Hematopoietic multipotent progenitor cell (in vitro differentiated cells): ENCODE results near the gene DEFB121. TPM values are rescaled to one million over a fixed set of nuclear protein-coding genes. Genes with fewer than 3 reads are reported as not detected.
"Not testable (repeated sequence)": the region's sequence is repeated elsewhere in the genome, so short reads cannot be mapped to it uniquely, and the experiment has no call there.

Experiments used
- DNase-seq, 3 donors: peaks; one replicate each; pipeline ENCODE4 v3.0.0-alpha.2; 2011 to 2015; ENCODE audit warnings: low read depth in 2 of 3, low spot score in 2 of 3
- small RNA-seq: library from RNA; depleted of rRNA; stranded (forward); fragments of <200 nt; gene quantifications from one replicate; pipeline ENCODE3, GENCODE V24; 2012
- total RNA-seq: library from RNA; depleted of rRNA; stranded (reverse); fragments of >200 nt; gene quantifications from one replicate; pipeline ENCODE4 v1.2.3, GENCODE V29; 2012

The DEFB121 gene
- total RNA-seq, 1 donor = not detected

- DNase-seq = not testable (repeated sequence)
These were observed 41.7 kb downstream of the DEFB121 start for GRCh38 chr20:31364272-31364671.

DNA sequence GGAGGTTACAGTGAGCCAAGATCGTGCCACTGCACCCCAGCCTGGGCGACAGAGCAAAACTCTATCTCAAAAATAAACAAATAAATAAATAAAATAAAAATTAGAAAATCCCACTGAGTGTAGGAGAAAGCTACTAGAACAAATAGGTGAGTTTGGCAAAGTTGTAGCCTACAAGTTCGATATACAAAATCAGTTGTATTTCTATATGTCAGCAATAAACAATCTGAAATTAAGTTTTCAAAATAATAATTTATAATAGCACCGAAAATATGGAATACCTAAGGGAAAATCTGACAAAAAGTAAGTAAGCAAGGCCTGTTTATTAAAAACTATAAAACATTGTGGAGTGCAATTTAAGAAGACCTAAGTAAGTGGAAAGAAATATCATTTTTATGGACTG is 42.7 kb downstream of the DEFB121 start:
- DNase-seq = no peak

DNA sequence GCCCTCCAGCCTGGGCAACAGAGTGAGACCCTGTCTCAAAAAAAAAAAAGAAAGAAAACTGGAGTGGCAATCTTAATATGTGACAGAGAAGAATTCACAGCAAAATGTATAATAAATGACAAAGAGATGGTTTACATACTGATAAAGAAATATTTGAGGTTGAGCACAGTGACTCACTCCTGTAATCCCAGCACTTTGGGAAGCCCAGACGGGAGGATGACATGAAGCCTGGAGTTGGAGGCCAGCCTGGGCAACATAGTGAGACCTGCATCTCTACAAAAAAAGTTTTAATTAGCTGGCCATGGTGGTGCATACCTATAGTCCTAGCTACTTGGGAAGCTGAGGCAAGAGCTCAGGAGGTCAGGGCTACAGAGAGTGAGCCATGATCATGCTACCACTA is 50.0 kb downstream of the DEFB121 start:
- no peak for DNase-seq

Small RNAs within 50 kb of the gene (small RNA-seq; reads per million reads assigned to genes)
- gene DEFB117 (not detected), gene RF00561 (not detected), gene RNA5SP480 (not detected)

Other genes with a start within 250 kb of the DEFB121 start
- not detected for gene DEFB115, start 148.6 kb downstream of the DEFB121 start, total RNA-seq
- gene DEFB116, start 97.6 kb downstream of the DEFB121 start, total RNA-seq = not detected
- gene DEFB118, start 37.6 kb downstream of the DEFB121 start, total RNA-seq = not detected
- gene DEFB119, start 15.6 kb downstream of the DEFB121 start, total RNA-seq = not detected
- gene DEFB123, start 34.4 kb upstream of the DEFB121 start, total RNA-seq = not detected
- not detected for gene DEFB124, start 68.9 kb upstream of the DEFB121 start, total RNA-seq
- 0.27 TPM for gene REM1, start 69.1 kb upstream of the DEFB121 start, total RNA-seq
- gene HM13, start 108.2 kb upstream of the DEFB121 start, total RNA-seq = 82.7 TPM
- 1,163 TPM for gene ID1, start 199.1 kb upstream of the DEFB121 start, total RNA-seq
- gene COX4I2, start 231.7 kb upstream of the DEFB121 start, total RNA-seq = not detected